ENCODE data around the gene PIK3CG.
"Not testable (repeated sequence)": the region's sequence is repeated elsewhere in the genome, so short reads cannot be mapped to it uniquely, and the experiment has no call there.

Gene PIK3CG

GRCh38 chr7:106887421-106887820, 22.3 kb downstream of the PIK3CG start:
- DNase-seq (ENCODE audit: low read depth in 2 of 2): no peak

GRCh38 chr7:106888204-106888603, 23.1 kb downstream of the PIK3CG start:
- no peak for DNase-seq (ENCODE audit: low read depth in 2 of 2)

GRCh38 chr7:106890952-106891351, 25.9 kb downstream of the PIK3CG start:
- DNase-seq (ENCODE audit: low read depth in 2 of 2): no peak

- no peak for DNase-seq (ENCODE audit: low read depth in 2 of 2)
Observed at GRCh38 chr7:106891548-106892410, 26.7 kb downstream of the PIK3CG start.

- no peak for DNase-seq (ENCODE audit: low read depth in 2 of 2)
Observed at GRCh38 chr7:106893591-106893990, 28.5 kb downstream of the PIK3CG start.

- no peak for DNase-seq (ENCODE audit: low read depth in 2 of 2)
Observed at GRCh38 chr7:106895246-106895864, 30.3 kb downstream of the PIK3CG start.

GRCh38 chr7:106896231-106896630, 31.1 kb downstream of the PIK3CG start:
- no peak for DNase-seq (ENCODE audit: low read depth in 2 of 2)

GRCh38 chr7:106897553-106897952, 32.5 kb downstream of the PIK3CG start:
- not testable (repeated sequence) for DNase-seq (ENCODE audit: low read depth in 2 of 2)

GRCh38 chr7:106898967-106899366, 33.9 kb downstream of the PIK3CG start:
- not testable (repeated sequence) for DNase-seq (ENCODE audit: low read depth in 2 of 2)

- no peak for DNase-seq (ENCODE audit: low read depth in 2 of 2)
Observed at GRCh38 chr7:106901828-106902441, 36.9 kb downstream of the PIK3CG start.

- DNase-seq (ENCODE audit: low read depth in 2 of 2): no peak
Observed at GRCh38 chr7:106905734-106906133, 40.7 kb downstream of the PIK3CG start.

- DNase-seq (ENCODE audit: low read depth in 2 of 2): no peak
Observed at GRCh38 chr7:106911959-106912358, 46.9 kb downstream of the PIK3CG start.

- DNase-seq (ENCODE audit: low read depth in 2 of 2): no peak
Observed at GRCh38 chr7:106914018-106914607, 49.0 kb downstream of the PIK3CG start.

GRCh38 chr7:106915407-106915806, 50.3 kb downstream of the PIK3CG start:
- DNase-seq (ENCODE audit: low read depth in 2 of 2): no peak

GRCh38 chr7:106915873-106916272, 50.8 kb downstream of the PIK3CG start:
- DNase-seq (ENCODE audit: low read depth in 2 of 2): no peak

GRCh38 chr7:106916679-106917078, 51.6 kb downstream of the PIK3CG start:
- DNase-seq (ENCODE audit: low read depth in 2 of 2): no peak

- DNase-seq (ENCODE audit: low read depth in 2 of 2): no peak
Observed at GRCh38 chr7:106918991-106919390, 53.9 kb downstream of the PIK3CG start.

- DNase-seq (ENCODE audit: low read depth in 2 of 2): not testable (repeated sequence)
Observed at GRCh38 chr7:106924468-106924867, 59.4 kb downstream of the PIK3CG start.

GRCh38 chr7:106926892-106927291, 61.8 kb downstream of the PIK3CG start:
- no peak for DNase-seq (ENCODE audit: low read depth in 2 of 2)

- DNase-seq (ENCODE audit: low read depth in 2 of 2): no peak
Observed at GRCh38 chr7:106927536-106927935, 62.5 kb downstream of the PIK3CG start.

GRCh38 chr7:106929616-106930015, 64.5 kb downstream of the PIK3CG start:
- not testable (repeated sequence) for DNase-seq (ENCODE audit: low read depth in 2 of 2)

- DNase-seq (ENCODE audit: low read depth in 2 of 2): no peak
Observed at GRCh38 chr7:106936236-106936635, 71.2 kb downstream of the PIK3CG start.

All from stimulated activated CD4-positive, alpha-beta T cell treated with anti-CD3 and anti-CD28 coated beads, Interleukin-12 subunit alpha, Interleukin-12 subunit beta, amount 100 ng/mL, for 24 hours (primary cell).